Mucosa of descending colon (tissue), 3 donors: ENCODE data around the gene CLDN6. TPM values are rescaled to one million over a fixed set of nuclear protein-coding genes. Genes with fewer than 3 reads are reported as not detected.

Experiments
- ATAC-seq: fragments of 200-7000 bp; cut with Tn5 transposase; one replicate; pipeline ENCODE4 v1.9.1; 2020; ENCODE audit warnings: mild to moderate bottlenecking, moderate library complexity
- DNase-seq, 3 donors: peaks; one replicate each; pipeline ENCODE4 v3.0.0-alpha.2; 2020
- H3K36me3 ChIP-seq: fragments of 200-600 bp; one replicate; pipeline ENCODE4 v1.8.0; 2021; ENCODE audit warnings: low read depth, mild to moderate bottlenecking
- H3K4me1 ChIP-seq: fragments of 200-600 bp; one replicate; pipeline ENCODE4 v1.8.0; 2021; ENCODE audit warnings: low read depth, mild to moderate bottlenecking
- H3K4me3 ChIP-seq: fragments of 200-600 bp; one replicate; pipeline ENCODE4 v1.8.0; 2021; ENCODE audit warnings: mild to moderate bottlenecking
- H3K9me3 ChIP-seq: fragments of 200-600 bp; one replicate; pipeline ENCODE4 v1.8.0; 2021; ENCODE audit warnings: mild to moderate bottlenecking
- intact Hi-C, 2 donors: fragments of 100-400 bp; cut with DNase I in 1 of 2; cut with micrococcal nuclease in 1 of 2; formaldehyde crosslinking; loops; one replicate each; pipeline versions ENCODE4 v1.11.0 to v1.11.1; 2022; cut with DNase I, micrococcal nuclease
- total RNA-seq, 3 donors: library from RNA; stranded (reverse); fragmentation: NEBNext Ultra II Directional in 2 of 3; extraction: Animal tissue kit (Norgen Biotek cat#: 25700) in 2 of 3; gene quantifications; one replicate each; pipeline versions ENCODE4 v1.2.1 to v1.2.4, GENCODE V29; 2021 to 2023
- TF ChIP-seq, protein P1 (sequence below): fragments of 200-600 bp; IDR thresholded peaks from one replicate; pipeline ENCODE4 v1.8.0; 2022; ENCODE audit warnings: antibody characterized with exemption, mild to moderate bottlenecking
- donor health status: DM: no; HTN: no; CAD: no; lungs with moderate emphysema.
- donor health status: DM: no; HTN: no; CAD: no.
- donor health status: DM: no; HTN: yes; CAD: no.

Gene CLDN6
- total RNA-seq, 3 donors from 2014 or later: not detected

DNA sequence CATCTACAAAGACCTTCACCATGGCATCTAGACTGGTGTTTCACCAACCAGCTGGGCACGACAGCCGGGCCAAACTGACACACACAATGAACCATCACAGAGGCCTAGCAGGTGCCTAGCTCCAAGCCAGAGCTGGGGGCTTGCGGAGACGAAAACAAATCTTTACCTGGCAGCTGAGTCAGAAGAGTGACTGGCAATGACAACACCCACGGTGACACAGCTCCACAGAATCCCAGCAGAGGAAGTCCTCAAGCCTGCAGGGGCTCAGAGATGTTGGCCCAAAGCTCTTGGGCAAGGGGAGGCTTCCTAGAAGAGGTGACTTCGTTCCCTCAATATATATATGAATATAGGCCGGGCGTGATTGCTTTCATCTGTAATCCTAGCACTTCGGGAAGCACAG lies 33.5 kb upstream of the CLDN6 start:
- H3K9me3 ChIP-seq: no peaks in the 10 kb centered on the region
- H3K4me1 ChIP-seq: peaks cover 5% of the 10 kb centered on the region
- no peak overlapping the region for H3K4me3 ChIP-seq
- intact Hi-C loops: no loop called here
- H3K36me3 ChIP-seq: no peaks in the 10 kb centered on the region
- TF ChIP-seq, protein P1, sequence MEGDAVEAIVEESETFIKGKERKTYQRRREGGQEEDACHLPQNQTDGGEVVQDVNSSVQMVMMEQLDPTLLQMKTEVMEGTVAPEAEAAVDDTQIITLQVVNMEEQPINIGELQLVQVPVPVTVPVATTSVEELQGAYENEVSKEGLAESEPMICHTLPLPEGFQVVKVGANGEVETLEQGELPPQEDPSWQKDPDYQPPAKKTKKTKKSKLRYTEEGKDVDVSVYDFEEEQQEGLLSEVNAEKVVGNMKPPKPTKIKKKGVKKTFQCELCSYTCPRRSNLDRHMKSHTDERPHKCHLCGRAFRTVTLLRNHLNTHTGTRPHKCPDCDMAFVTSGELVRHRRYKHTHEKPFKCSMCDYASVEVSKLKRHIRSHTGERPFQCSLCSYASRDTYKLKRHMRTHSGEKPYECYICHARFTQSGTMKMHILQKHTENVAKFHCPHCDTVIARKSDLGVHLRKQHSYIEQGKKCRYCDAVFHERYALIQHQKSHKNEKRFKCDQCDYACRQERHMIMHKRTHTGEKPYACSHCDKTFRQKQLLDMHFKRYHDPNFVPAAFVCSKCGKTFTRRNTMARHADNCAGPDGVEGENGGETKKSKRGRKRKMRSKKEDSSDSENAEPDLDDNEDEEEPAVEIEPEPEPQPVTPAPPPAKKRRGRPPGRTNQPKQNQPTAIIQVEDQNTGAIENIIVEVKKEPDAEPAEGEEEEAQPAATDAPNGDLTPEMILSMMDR: no peak
- DNase-seq (no peak), ATAC-seq (no peak)

DNA sequence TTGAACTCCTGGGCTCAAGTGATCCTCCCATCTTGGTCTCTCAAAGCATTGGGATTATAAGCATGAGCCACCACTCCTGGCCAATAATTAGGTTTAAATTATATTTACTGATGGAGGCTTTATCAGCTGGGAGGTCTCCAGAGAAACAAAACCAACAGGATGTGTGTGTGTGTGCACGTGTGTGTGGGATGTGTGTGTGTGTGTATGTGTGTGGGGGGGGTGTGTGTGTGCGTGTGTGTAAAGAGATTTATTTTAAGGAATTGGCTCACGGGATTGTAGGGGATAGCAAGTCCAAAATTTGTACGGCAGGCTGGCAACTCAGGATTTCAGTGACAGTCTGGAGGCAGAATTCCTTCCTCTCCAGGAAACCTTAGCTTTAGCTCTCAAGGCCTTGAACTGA lies 33.0 kb upstream of the CLDN6 start:
- TF ChIP-seq, protein P1: no peak
- DNase-seq: no peak
- Histone ChIP-seq H3K9me3 (no peaks in the 10 kb centered on the region), H3K4me3 (no peak overlapping the region), H3K36me3 (no peaks in the 10 kb centered on the region), H3K4me1 (peaks cover 10% of the 10 kb centered on the region)
- ATAC-seq: no peak
- intact Hi-C loops: no loop called here

DNA sequence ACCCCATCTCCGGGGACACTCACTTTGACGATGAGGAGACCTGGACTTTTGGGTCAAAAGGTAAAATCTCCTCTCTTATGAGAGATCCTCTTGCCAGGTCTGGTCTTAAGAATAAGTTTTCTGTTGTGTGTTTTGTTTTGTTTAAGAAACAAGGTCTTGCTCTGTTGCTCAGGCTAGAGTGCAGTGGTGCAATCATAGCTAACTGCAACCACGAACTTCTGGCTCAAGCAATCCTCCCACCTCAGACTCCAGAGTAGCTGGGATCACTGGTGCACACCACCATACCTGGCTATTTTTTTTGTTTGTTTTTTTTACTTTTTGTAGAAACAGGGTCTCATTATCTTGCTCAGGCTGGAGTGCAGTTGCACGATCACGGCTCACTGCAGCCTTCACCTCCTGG lies 32.5 kb upstream of the CLDN6 start:
- no peak for ATAC-seq
- H3K36me3 ChIP-seq: no peaks in the 10 kb centered on the region
- no peak for DNase-seq
- TF ChIP-seq, protein P1: no peak
- no peak overlapping the region for H3K4me3 ChIP-seq
- no peaks in the 10 kb centered on the region for H3K9me3 ChIP-seq
- H3K4me1 ChIP-seq: peaks cover 15% of the 10 kb centered on the region
- intact Hi-C loops: no loop called here

DNA sequence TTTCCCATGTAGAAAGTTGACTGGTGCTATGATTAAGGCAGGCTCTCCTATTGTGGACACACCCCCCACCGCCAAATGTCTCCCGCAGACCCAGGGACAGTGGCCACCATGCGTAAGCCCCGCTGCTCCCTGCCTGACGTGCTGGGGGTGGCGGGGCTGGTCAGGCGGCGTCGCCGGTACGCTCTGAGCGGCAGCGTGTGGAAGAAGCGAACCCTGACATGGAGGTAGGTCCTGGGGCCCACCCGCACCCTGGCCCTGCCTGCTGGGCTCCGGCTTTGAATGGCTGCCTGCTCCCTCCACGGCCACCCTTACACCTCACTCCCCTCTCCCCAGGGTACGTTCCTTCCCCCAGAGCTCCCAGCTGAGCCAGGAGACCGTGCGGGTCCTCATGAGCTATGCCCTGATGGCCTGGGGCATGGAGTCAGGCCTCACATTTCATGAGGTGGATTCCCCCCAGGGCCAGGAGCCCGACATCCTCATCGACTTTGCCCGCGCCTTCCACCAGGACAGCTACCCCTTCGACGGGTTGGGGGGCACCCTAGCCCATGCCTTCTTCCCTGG lies 32.0 kb upstream of the CLDN6 start:
- no peaks in the 10 kb centered on the region for H3K9me3 ChIP-seq
- no peak for ATAC-seq
- intact Hi-C loops: no loop called here
- no peak overlapping the region for H3K4me3 ChIP-seq
- H3K4me1 ChIP-seq: peaks cover 19% of the 10 kb centered on the region
- no peaks in the 10 kb centered on the region for H3K36me3 ChIP-seq
- TF ChIP-seq, protein P1: no peak
- DNase-seq: no peak

DNA sequence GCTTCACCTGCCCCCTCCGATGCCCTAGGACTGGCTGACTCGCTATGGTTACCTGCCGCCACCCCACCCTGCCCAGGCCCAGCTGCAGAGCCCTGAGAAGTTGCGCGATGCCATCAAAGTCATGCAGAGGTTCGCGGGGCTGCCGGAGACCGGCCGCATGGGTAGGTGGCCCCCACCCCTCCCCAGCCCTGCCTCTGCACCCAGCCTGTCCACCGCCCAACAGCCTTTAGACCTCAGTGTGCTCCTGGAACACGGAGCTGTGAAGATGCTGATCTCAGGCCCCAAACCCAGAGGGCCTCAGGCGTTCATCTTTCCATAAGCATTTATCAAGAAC lies 29.4 kb upstream of the CLDN6 start:
- Histone ChIP-seq H3K4me1 (peaks cover 19% of the 10 kb centered on the region), H3K36me3 (no peaks in the 10 kb centered on the region), H3K9me3 (no peaks in the 10 kb centered on the region), H3K4me3 (no peak overlapping the region)
- TF ChIP-seq, protein P1: no peak
- ATAC-seq: no peak
- intact Hi-C loops: no loop called here
- DNase-seq: no peak
